Measurements from ENCODE around the gene XRCC6.
"Not testable (repeated sequence)": the region's sequence is repeated elsewhere in the genome, so short reads cannot be mapped to it uniquely, and the experiment has no call there.

XRCC6 gene

GRCh38 chr22:41650821-41651220, 29.7 kb downstream of the XRCC6 start:
- no peak for DNase-seq (ENCODE audit: low spot score)

GRCh38 chr22:41654322-41654721, 33.2 kb downstream of the XRCC6 start:
- no peak for DNase-seq (ENCODE audit: low spot score)

GRCh38 chr22:41656556-41656955, 35.5 kb downstream of the XRCC6 start:
- no peak for DNase-seq (ENCODE audit: low spot score)

- DNase-seq (ENCODE audit: low spot score): no peak
Observed at GRCh38 chr22:41657709-41658108, 36.6 kb downstream of the XRCC6 start.

GRCh38 chr22:41658869-41659268, 37.8 kb downstream of the XRCC6 start:
- no peak for DNase-seq (ENCODE audit: low spot score)

GRCh38 chr22:41659941-41660340, 38.8 kb downstream of the XRCC6 start:
- no peak for DNase-seq (ENCODE audit: low spot score)

- DNase-seq (ENCODE audit: low spot score): peak; percentile 39
Observed at GRCh38 chr22:41660416-41660815, 39.3 kb downstream of the XRCC6 start.

DNA sequence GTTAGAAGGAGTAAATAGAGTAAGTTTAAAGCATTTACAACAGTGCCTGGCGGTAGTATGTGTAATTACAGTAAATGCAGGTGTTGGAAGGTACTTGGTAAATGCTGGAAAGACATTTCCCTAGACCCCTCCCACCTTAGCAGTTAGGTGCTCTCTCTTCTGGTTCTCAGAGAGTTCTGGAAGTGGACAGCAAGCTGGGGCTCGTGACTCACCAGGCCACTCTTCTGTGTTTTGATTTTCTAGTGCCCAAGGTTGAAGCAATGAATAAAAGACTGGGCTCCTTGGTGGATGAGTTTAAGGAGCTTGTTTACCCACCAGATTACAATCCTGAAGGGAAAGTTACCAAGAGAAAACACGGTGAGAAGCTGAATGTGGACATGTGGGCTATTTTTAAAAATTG, 40.0 kb downstream of the XRCC6 start:
- DNase-seq (ENCODE audit: low spot score): no peak

DNA sequence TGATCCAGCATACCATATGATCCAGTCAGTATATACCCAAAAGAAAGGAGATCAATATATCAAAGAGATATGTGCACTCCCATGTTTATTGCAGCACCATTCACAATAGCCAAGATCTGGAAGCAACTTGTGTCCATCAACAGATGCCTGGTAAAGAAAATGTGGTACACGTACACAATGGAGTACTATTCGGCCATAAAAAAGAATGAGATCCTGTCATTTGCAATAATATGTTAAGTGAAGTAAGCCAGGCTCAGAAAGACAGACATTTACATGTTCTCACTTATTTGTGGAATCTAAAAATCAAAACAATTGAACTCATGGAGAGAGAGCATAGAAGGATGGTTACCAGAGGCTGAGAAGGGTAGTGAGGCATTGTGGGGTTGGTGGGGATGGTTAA, 40.6 kb downstream of the XRCC6 start:
- no peak for DNase-seq (ENCODE audit: low spot score)

DNA sequence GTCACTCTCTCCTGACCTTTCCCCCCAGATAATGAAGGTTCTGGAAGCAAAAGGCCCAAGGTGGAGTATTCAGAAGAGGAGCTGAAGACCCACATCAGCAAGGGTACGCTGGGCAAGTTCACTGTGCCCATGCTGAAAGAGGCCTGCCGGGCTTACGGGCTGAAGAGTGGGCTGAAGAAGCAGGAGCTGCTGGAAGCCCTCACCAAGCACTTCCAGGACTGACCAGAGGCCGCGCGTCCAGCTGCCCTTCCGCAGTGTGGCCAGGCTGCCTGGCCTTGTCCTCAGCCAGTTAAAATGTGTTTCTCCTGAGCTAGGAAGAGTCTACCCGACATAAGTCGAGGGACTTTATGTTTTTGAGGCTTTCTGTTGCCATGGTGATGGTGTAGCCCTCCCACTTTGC, 42.5 kb downstream of the XRCC6 start:
- DNase-seq (ENCODE audit: low spot score): not testable (repeated sequence)

DNA sequence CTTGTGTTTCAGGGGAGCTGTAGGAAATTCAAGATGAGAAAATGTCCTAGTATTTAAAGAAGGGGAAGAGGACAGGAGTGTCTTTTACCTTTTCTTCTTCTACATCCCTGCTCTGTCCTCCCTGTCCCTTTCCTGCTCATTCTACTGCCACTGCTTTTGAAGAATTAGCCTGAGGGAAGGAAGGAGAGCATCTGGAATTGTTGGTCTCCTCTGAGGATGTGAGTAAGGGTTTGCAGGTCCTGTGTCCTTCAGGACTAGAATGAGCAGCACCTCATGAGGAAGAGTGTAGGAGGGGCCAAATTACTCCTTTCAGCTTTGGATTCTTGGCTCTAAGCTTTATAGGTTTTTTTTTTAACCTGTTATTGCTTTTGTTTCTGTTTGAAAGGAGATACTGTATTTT, 43.4 kb downstream of the XRCC6 start:
- DNase-seq (ENCODE audit: low spot score): no peak

DNA sequence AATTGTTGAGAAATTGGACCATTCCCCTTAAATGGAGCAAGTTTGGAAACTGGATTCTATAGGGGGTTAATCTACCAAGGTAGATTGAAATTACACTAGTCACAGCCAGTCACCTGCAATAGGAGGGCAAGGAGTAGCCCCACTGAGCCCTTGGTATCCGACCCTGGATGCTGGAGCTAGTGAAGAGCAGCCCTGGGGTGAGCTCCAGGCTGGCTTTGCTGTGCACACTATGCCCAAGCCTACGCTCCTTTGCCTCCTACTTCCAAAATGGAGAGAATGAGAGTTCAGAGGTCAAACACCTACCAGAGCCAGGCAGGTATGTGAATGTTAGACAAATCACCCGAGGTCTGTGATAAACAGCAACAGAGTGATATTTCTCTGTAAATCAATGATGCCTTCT, 43.9 kb downstream of the XRCC6 start:
- DNase-seq (ENCODE audit: low spot score): no peak

DNA sequence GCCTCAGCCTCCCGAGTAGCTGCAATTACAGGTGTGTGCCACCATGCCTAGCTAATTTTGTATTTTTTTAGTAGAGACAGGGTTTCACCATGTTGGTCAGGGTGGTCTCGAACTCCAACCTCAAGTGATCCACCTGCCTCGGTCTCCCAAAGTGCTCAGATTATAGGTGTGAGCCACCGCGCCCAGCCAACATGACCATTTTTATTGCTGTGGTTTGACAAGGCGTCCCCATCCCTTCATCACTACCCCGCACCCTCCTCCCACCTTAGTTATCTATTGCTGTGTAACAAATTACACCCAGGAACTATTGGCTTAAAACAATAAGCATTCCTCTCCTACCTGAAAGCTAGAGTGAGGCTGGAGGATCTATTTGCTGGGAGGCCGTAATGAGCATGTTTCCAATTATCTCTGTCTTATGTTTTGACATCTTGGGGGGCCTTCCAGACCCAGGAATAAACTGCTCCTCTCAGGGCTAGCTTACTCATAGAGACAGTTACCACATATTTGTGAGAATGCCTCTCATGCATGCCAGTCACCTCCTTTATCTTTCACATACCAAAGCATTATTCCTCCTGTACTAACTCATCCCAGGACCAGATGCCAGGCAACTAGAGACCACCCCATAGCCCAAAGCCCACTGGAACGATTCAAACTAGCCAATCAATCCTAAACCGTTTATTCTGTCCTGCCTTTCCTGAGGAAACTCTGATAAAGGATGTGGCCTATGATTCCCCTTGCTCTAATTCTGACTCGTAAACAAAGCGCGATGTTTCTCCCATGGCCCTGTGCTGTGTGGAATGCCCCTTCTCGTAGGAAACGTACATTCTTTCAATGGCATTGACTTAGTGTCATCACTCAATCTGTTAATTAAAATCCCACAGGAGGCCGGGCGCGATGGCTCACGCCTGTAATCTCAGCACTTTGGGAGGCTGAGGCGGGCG, 48.1 kb downstream of the XRCC6 start:
- DNase-seq (ENCODE audit: low spot score): no peak

DNA sequence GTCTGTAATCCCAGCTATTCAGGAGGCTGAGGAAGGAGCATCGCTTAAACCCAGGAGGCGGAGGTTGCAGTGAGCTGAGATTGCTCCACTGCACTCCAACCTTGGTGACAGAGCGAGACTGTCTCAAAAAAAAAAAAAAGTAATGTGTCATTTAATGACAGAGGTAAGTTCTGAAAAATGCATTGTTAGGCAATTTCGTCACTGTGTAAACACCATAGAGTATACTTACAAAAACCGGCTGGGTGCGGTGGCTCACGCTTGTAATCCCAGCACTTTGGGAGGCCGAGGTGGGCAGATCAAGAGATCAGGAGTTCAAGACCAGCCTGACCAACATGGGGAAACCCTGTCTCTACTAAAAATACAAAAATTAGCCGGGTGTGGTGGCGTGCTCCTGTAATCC, 51.0 kb downstream of the XRCC6 start:
- not testable (repeated sequence) for DNase-seq (ENCODE audit: low spot score)

GRCh38 chr22:41672780-41673509, 51.9 kb downstream of the XRCC6 start:
- DNase-seq (ENCODE audit: low spot score): no peak

GRCh38 chr22:41674846-41675340, 53.8 kb downstream of the XRCC6 start:
- no peak for DNase-seq (ENCODE audit: low spot score)

DNA sequence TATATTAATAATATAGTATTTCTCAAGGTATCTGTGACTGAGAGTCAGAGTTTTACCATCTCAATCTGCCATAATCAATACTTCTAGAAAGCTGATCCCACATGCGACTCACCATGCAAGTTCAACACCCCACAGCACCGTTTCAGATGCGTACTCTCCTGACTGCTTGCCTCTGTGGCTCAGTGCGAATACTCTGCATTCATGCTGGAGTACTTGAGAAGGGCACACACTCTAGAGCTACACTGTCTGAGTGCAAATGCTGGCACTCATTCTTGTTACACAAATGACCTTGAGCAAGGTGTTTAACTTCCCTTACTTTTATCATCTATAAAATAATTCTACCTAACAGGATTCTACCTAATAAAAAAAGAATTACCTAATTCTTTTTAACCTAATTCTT, 55.0 kb downstream of the XRCC6 start:
- no peak for DNase-seq (ENCODE audit: low spot score)

DNA sequence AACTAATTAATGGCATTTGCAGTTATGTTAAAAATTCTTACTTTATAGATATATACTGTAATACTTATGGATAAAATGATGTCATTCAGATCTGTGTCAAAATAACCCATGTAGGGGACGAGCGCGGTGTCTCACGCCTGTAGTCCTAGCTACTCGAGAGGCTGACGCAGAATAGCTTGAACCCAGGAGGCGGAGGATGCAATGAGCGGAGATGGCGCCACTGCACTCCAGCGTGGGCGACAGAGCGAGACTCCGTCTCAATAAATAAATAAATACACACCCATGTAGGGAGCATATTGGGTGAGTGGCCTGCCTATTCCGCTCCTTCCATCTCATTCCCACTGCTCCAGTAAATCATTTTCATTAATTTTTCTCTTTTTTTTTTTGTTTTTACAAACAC, 60.5 kb downstream of the XRCC6 start:
- no peak for DNase-seq (ENCODE audit: low spot score)

DNA sequence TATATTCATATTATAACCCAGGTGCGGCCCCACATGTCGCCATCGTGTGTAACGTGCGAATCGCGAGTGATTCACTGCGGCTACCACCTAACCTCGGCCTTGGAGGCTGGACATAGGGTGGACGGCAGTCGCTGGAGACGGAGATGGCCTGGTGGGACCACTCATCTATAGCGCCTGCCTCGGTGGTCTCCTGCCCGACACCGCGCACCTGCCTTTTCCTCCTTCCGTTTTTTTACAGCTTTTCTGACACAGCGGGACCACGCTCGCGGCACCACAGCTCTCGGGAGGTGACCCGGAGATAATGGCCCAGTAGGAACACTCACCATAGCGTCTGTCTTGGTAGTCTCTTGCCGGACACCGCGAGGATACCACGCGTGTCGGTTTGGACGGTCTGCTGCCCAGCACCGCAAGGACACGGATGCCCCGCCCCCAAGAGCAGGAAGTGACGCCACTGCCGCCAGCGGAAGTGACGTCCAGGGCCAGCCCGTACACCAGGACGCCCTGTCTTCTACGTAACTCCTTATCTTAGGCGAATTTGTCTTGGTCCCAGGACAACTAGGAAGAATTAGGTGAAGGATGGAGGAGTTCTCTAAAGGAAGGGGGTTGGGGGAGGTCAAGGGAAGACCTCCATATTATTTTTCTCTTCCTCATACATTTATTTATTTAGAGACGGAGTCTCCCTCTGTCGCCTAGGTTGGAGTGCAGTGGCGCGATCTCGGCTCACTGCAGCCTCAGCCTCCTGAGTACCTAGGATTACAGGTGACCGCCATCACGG, 61.1 kb downstream of the XRCC6 start:
- DNase-seq (ENCODE audit: low spot score): peak; percentile 92

DNA sequence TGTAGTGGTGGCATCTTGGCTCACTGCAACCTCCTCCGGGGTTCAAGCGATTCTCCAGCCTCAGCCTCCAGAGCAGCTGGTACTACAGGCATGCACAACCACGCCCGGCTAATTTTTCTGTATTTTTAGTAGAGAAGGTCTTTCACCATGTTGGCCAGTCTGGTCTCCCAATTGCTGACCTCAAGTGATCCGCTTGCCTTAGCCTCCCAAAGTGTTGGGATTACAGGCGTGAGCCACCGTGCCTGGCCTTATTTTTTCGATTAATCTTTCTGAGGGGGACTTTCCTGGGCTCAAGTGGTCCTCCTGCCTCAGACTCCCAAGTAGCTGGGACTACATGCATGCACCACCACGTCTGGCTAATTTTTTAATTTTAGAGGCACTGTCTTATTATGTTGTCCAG, 62.0 kb downstream of the XRCC6 start:
- no peak for DNase-seq (ENCODE audit: low spot score)

- DNase-seq (ENCODE audit: low spot score): no peak
Observed at GRCh38 chr22:41683616-41684015, 62.5 kb downstream of the XRCC6 start.

GRCh38 chr22:41684194-41684593, 63.1 kb downstream of the XRCC6 start:
- no peak for DNase-seq (ENCODE audit: low spot score)
